KOPT-K1 (cell line): ENCODE measurements around the gene PERCC1.
"Not testable (repeated sequence)": the region's sequence is repeated elsewhere in the genome, so short reads cannot be mapped to it uniquely, and the experiment has no call there.

Experiments used
- H3K27ac ChIP-seq: fragments of 200-600 bp; sonication (generic); 2 replicates; pipeline ENCODE4 v1.5.1; 2016; ENCODE audit warnings: antibody characterized with exemption, mild to moderate bottlenecking, low read depth, low read length; ENCODE audit not compliant: poor library complexity, severe bottlenecking
- H3K36me3 ChIP-seq: fragments of 200-600 bp; sonication (generic); 2 replicates; pipeline ENCODE4 v1.5.1; 2017; ENCODE audit warnings: antibody characterized with exemption, mild to moderate bottlenecking, low read length, moderate library complexity; ENCODE audit not compliant: insufficient read depth
- H3K9me3 ChIP-seq: fragments of 200-600 bp; sonication (generic); 2 replicates; pipeline ENCODE4 v1.5.1; 2017; ENCODE audit warnings: antibody characterized with exemption, low read length, mild to moderate bottlenecking; ENCODE audit not compliant: insufficient read depth, poor library complexity, severe bottlenecking

PERCC1 gene

GRCh38 chr16:1474796-1475551 is 44.1 kb downstream of the PERCC1 start, which contains the start of gene CLCN7:
TSS of gene CLCN7 (minus strand) at chr16:1475028. CDS start at chr16:1474974, 54 bp downstream.
- no peaks in the 10 kb centered on the region for H3K36me3 ChIP-seq
- H3K9me3 ChIP-seq: no peaks in the 10 kb centered on the region
- H3K27ac ChIP-seq: peak within 1 kb of the TSS; percentile 92

- H3K9me3 ChIP-seq: no peaks in the 10 kb centered on the region
- no peaks in the 10 kb centered on the region for H3K36me3 ChIP-seq
- peak overlapping the region; percentile 92 for H3K27ac ChIP-seq
Observed at GRCh38 chr16:1475552-1476114, 44.8 kb downstream of the PERCC1 start.

GRCh38 chr16:1477033-1477432 is 46.2 kb downstream of the PERCC1 start:
- Histone ChIP-seq H3K27ac (no peak overlapping the region), H3K9me3 (no peaks in the 10 kb centered on the region), H3K36me3 (no peaks in the 10 kb centered on the region)

GRCh38 chr16:1478937-1479336 is 48.1 kb downstream of the PERCC1 start:
- not testable (repeated sequence) for H3K36me3 ChIP-seq, H3K27ac ChIP-seq, H3K9me3 ChIP-seq

- Histone ChIP-seq H3K27ac (no peak overlapping the region), H3K9me3 (no peaks in the 10 kb centered on the region), H3K36me3 (no peaks in the 10 kb centered on the region)
Observed at GRCh38 chr16:1481906-1482835, 51.3 kb downstream of the PERCC1 start.
